Activated CD4-positive, CD25-positive, alpha-beta regulatory T cell (primary cell): Measurements from ENCODE around the gene ACE.
"Not testable (repeated sequence)": the region's sequence is repeated elsewhere in the genome, so short reads cannot be mapped to it uniquely, and the experiment has no call there.

Experiments
- DNase-seq, 4 experiments: peaks; one replicate each; lab custom pipeline; 2025; lab: John Stamatoyannopoulos, UW

Gene ACE

DNA sequence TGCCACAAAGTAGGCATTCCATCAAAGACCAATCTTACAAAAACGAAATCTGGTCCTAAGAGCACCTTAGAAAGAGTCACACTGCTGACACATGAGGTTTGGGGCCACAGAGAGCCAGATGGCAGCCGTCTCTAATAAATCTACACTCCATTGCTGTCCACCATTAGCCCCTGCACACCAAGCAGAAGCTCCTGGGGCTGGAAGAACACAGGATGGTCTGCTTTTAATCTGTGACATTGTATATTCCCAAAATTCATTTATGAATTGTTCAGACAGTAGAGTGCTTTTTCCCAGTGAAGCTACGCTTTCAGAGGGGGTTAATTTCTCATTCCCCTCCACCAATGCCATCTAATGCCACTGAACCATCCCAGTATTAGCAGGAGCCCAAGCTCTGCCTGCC lies 32.4 kb upstream of the ACE start:
- no peak for DNase-seq

- no peak for DNase-seq
These were observed 31.8 kb upstream of the ACE start for GRCh38 chr17:63445065-63445464.

GRCh38 chr17:63445571-63445953 lies 31.3 kb upstream of the ACE start:
- DNase-seq: peak in 1 of 4 experiments; percentile 12

DNA sequence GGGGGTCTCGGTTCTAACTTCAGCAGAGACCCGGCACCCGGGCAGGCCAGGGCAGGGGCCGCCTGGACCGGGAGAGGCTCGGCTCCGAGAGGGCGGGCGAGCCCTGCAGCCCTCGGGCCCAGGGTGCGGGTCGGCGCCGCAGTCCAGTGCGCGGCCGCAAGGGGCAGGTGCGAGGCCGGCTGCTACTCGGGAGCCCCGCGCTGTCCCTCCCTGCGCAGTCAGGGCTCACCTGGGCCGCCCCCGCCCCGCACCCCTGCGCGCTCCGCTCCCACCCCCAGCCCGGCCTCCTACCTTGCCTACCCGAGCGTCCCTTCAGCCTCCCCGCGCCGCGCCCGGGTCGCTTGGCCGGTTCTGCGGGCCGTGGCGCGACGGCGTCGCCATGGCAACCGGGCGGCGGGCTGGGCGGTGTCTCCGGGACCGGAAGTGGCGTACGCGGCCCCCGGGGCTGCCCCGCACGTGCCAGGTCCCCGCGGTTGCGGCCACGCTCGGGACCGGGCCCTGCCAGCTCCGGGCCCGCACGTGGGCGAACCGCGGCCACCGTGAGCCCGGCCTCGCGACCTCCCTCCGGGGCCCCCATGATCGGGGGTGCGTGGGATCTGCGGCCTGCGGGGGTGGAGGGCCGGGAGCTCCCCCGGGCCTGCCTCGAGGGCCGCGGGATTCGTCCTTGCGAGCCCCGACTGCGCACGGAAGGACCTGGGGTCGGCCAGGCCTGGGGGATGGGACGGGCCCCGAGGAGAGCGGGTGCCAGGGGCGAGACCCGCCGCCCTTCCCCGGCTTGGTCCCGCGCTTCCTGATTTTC lies 30.7 kb upstream of the ACE start, which contains the start of gene CYB561:
Gene CYB561 (minus strand): TSS at position 353 of the 799 bp plus-strand sequence. CDS start 8,759 bp downstream, outside the sequence.
- peak; percentile 44 to 59 (median 55) for DNase-seq

GRCh38 chr17:63446753-63447470 lies 29.9 kb upstream of the ACE start:
- DNase-seq: peak in 1 of 4 experiments; percentile 25

DNA sequence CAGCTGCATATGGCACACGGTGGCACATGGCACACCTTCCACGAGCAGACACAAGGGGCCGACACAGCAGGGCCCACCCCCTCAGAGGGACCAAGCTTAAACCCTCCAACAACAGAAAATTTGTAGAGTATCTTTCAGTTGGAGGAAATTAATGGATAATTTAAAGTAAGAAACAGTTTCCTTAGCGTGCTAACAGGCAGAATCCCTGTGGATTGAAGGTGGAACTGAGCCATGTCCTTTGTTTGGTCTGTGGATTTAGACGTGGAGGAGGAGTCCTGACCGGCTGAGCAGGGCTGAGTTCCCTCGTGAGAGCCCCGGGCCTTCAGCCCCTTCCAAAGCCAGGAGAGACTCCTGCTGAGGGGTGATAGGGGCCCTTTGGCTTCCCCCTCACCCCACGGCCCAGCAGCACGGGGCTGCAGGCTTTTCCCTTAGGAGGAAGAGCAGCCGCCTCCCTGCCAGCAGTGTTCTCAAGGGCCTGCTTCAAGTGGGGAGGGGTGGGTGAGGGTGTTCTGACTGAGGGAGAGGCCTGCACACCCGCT lies 29.3 kb upstream of the ACE start:
- no peak for DNase-seq

DNA sequence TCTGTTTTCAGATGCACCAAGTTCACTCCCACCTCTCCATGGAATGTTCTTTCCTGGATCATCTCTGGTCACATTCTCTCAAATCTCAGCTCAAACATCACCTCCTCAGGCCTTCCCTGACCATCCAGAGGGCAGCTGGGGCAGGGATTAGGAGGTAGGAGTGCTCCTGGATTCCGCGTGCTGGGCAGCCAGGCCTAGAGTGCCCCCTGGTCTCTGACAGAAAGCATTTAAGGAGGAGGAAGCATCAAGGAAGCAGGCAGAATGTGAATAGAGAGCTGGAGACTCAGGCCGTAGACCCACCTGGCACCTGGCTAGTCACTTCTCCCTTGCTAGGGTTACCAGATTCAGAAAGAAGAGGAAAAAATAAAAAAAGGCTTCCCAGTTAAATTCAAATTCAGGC lies 28.2 kb upstream of the ACE start:
- DNase-seq: no peak

- DNase-seq: no peak
These were observed 26.3 kb upstream of the ACE start for GRCh38 chr17:63450551-63450950.

GRCh38 chr17:63451150-63451549 lies 25.7 kb upstream of the ACE start:
- no peak for DNase-seq

GRCh38 chr17:63452046-63452961 lies 24.6 kb upstream of the ACE start:
- no peak for DNase-seq

DNA sequence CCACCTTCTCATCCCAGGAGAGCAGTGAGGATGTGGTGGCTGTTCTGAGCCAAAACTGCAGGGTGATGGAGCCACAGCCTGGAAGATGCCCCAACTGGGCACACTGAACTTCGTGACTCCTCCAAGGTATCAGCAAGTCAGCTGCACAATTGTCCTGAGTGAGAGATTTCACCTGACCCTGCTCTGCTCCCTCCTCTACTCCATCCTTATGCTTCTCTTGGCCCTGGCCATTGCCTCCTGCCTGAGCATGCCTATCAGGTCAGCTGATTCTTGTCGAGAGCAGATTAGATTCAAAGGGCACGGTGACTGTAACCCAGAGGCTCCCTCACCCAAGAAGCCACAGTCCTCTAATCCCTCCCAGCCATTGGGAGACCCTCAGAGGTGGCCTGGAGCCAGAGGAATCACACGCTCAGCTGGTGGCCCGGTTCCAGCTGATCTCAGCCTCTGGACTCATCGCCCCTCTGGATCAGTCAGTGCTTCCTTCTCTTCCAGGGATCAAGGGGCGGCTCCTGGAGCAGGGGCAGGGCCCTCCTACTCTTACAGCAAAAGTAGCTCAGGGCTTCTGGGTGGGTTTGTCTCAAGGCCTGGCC lies 23.8 kb upstream of the ACE start:
- no peak for DNase-seq

DNA sequence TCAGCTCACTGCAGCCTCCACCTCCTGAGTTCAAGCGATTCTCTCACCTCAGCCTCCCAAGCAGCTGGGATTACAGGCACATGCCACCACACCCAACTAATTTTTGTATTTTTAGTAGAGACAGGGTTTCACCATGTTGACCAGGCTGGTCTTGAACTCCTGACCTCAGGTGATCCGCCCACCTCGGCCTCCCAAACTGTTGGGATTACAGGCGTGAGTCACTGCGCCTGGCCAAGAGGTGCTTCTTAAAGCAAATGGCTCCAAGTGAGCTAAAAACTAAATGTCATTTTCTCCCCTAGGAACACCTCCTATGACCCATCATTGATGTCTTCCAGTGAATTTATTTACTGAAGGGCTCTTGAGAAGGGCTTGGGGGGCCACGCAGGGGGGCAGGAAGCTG lies 22.5 kb upstream of the ACE start:
- not testable (repeated sequence) for DNase-seq

DNA sequence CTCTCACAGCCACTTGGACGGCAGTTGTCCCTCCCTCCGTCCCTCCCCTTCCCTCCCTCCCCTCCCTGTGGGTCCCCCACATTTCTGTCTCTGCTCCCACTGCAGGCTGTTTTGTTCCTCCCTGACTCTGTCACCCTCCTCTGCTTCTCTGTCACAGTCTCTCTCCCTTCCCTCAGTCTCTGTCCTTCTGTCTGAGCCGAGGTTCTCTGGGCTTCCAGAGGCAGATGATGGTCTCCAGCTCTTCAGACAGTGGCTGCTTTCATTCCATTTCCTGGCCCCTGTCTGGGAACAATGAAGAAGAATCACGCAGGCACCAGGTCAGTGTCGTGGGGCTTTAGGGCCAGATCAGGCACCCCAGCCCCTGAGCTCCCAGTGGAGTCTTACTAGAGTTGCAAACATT lies 21.9 kb upstream of the ACE start:
- no peak for DNase-seq

DNA sequence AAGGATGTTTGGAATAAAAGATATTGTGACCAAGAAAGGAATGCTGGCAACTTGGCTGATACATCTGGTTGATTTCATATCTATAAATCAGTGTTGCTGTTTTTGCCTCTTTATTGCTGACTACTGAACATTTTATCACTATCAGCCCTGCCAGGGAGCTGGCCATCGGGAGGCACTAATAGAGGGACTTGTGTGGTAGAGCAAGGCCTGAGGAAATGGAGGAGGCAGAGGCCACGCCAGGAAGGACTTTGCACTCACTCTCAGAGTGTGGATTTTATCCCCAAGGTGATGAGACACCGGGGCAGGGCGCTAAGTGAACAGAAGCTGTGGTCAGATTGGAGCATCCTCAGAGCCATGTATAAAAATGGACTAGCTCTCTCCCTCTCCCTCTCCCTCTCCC lies 21.4 kb upstream of the ACE start:
- DNase-seq: no peak

- no peak for DNase-seq
These were observed 18.4 kb upstream of the ACE start for GRCh38 chr17:63458478-63458877.

- no peak for DNase-seq
These were observed 16.8 kb upstream of the ACE start for GRCh38 chr17:63460018-63460417.

- no peak for DNase-seq
These were observed 13.1 kb upstream of the ACE start for GRCh38 chr17:63463771-63464170.

GRCh38 chr17:63464691-63465236 lies 12.1 kb upstream of the ACE start:
- no peak for DNase-seq

GRCh38 chr17:63468099-63468498 lies 8.8 kb upstream of the ACE start:
- not testable (repeated sequence) for DNase-seq

DNA sequence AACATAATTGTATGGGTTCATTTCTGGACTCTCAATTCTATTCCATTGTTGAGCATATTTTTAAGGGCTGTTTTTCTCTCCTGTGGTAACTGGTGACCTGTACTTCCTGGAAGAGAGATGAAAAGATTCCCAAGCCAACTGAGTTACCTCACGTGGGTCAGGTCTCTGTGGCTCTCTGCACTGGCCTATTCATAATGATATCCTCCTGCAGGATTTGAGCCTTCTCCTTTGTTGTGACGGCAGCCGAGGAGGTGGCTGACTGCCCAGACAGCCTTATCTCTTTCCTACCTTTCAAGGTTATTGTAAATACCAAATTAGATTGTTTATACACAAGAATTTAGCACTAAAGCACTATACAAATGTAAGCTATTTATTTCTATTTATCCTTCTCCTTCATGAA lies 2.7 kb upstream of the ACE start:
- no peak for DNase-seq
